Lung microvascular endothelial cell (primary cell): ENCODE measurements around the gene GLT6D1. TPM values are rescaled to one million over a fixed set of nuclear protein-coding genes. Genes with fewer than 3 reads are reported as not detected.

Experiments
- DNase-seq, 2 donors: peaks; one replicate each; pipeline versions ENCODE4 v3.0.0 to v3.0.0-alpha.2; 2010; ENCODE audit warnings: low read depth in 2 of 2
- total RNA-seq: library from RNA; depleted of rRNA; stranded (reverse); fragments of >200 nt; gene quantifications from 2 replicates; pipeline ENCODE4 v1.2.1, GENCODE V29; 2014

The GLT6D1 gene
- total RNA-seq, 1 donor from 2014 or later: not detected

GRCh38 chr9:135622415-135623020, 16.8 kb downstream of the GLT6D1 start:
- DNase-seq: no peak

DNA sequence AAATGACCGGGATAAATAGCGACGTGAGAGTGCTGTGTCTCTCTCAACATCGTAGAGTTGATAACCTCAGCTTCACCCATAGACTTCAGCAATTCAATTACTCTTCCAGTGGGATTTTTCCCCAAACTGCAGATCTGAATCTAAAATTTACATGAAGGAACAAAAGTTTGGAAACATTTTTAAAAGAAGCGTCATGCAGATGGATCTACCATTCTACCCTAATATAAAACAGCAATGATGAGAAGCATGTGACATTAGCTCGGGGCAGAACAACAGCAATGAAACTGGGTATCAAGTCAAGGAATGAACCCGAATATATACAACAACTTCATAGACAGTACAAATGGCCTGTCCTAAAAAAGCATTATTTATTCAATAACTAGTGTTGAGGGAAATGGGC, 18.8 kb downstream of the GLT6D1 start:
- no peak for DNase-seq

- no peak for DNase-seq
Measured at GRCh38 chr9:135619599-135619886, 19.8 kb downstream of the GLT6D1 start.

DNA sequence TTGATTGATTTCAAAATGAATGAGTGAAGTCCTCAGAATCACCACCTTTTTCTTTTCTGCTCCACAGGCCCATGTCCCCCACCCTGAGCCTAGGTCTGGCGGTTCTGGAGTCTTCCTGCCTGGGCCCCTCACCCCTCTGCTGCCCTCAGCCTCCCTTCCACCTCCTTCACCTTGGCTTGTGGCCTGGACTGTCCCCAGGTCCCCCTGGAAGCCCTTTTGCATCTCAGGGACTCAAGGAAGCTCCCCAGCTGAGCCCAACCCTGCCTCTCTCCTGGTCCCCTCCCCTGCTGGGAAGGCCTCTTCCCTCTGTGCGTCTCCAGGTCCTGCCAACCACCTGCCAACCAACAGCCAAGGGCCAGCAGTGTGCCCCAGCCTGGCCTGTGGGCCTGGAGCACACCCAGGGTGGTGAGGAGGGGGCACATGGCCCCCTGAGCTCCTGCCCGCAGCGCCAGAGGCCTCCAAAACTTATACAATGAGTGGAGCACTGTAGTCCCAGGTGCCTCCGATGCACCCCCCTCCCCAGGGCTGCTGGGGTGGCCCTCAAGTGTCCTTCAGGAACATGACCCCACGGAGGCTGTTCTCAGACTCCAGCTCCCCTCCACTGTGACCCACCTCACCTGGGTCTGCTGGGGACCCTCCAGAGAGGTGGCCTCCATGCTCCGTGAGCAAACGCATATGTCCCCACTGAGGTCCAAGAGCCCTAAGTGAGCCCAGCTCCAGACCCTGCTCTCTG, 20.3 kb downstream of the GLT6D1 start:
- no peak for DNase-seq

DNA sequence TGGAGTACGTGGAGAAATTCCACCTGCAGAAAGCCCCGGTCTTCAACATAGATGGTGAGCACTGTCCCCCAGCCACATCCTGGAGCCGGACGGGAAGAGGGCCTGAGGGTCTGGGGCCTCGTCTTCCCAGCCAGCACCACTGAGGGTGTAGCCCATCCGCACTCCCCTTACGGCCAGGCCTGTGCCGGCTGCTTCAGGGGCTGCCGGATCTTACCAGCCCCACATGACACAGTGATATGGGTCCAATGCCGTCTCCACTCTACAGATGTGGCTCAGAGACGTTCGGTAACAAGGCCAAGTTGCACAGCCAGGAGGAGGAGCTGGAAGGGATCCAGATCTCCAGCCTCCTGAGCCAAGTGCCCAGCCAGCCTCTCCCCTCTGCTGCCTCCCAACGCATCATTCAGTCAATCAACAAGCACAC, 21.3 kb downstream of the GLT6D1 start:
- DNase-seq: no peak

- no peak for DNase-seq
Measured at GRCh38 chr9:135617538-135617900, 21.8 kb downstream of the GLT6D1 start.

- no peak for DNase-seq
Measured at GRCh38 chr9:135616619-135617537, 22.5 kb downstream of the GLT6D1 start.

- DNase-seq: no peak
Measured at GRCh38 chr9:135615666-135616618, 23.4 kb downstream of the GLT6D1 start.

- DNase-seq: no peak
Measured at GRCh38 chr9:135614821-135615665, 24.3 kb downstream of the GLT6D1 start.

DNA sequence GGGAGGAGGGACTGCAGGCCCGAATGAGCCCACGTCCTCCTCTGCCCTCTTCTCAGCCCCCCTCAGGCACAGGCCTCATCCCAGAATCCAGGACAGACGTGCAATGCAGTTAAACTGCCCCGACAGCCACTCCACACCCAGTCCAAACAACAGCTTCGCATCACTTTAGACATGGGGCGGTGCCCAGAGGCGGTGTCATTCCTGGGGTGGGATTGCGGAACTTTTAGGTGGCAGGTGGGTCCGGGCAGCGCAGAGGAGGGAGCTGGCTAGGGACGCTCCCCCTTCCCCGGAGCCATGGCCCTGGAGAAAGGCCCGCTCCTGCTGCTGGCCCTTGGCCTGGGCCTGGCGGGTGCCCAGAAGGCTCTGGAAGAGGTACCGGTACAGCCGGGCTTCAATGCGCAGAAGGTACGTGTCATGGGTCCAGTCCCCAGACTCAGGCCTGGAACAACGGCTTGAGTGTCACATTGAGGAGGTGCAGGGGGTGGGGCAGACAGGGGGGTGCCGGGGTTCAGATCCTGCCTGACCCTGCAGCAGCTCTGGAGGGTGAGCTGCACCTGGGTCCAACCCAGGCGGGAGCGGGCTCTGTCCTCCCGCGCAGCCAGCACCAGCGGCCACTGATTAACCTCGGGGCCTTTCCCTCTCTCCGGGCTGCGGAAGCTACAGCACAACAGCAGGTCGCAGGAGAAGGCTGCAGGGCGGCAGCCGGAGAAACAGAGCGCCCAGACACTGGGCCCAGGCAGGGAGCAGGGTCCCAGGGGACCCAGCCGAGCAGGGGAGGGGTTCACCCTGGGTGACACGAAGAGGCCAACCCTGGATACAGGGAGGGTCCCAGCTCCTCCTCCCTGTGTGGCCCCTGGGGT, 25.2 kb downstream of the GLT6D1 start:
- no peak for DNase-seq

DNA sequence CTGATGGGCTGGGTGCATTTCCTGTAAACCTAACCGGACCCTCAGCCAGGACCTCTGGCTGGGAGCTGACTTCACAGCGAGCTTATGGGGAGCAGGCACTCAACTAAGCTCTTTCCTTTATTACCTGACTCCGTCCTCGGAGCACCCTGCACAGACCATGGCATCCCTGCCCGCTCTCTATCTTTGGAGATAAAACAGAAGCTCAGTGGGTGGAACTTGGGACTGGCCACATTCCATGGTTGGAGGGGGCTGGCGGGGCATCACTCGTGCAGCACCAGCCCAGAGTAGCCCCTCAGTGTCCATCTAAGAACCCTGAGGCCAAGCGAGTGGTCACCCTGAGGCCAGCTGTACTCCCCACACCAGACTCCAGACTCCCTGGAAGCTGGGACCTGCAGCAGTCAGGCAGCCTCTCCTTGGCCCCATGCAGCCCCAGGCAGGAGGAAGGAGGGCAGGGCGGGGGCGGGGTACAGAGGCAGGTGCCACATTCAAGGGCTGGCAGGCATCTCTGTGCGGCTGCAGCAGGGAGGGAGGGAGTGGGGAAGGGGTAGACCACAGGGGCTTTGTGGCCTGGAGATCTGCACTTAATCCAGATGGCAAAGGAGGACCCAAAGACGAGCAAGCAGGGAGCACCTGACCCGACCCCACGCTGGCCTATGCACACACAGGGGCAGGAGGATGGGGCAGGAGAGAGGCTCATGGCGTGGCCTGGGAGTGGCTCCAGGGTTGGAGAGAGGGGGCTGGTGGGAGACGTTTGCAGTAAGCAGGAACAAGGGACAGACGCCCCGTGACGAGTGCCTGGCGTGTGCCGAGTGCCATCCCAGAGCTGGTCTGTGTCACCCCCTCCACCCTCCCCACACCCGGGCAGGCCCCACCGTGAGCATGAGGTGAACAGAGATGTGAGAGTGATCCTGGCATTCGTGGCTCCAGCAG, 26.1 kb downstream of the GLT6D1 start:
- no peak for DNase-seq

DNA sequence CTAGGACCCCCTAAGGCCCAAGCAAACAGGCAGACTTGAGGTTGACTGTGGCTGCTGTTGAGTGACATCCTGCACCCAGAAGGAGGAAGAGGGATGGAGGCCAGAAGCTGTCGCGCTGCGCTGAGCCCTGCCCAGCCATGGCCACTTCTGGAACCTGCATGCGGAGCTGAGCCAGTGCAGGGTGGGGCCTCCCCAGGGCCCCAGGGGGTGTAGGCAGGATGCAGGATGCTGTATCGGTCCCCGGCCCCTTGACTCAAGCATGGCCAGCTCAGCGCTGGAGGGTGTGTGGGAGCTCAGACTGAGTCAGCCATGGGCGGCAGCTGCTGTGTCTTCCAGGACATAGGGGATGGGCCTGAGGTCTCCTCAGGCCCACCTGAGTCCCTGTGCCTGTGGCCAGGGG, 26.9 kb downstream of the GLT6D1 start:
- no peak for DNase-seq

GRCh38 chr9:135611875-135612209, 27.5 kb downstream of the GLT6D1 start:
- DNase-seq: no peak

- no peak for DNase-seq
Measured at GRCh38 chr9:135611142-135611874, 28.0 kb downstream of the GLT6D1 start.

GRCh38 chr9:135610290-135611141, 28.8 kb downstream of the GLT6D1 start:
- DNase-seq: no peak

- no peak for DNase-seq
Measured at GRCh38 chr9:135609366-135609955, 29.9 kb downstream of the GLT6D1 start.

DNA sequence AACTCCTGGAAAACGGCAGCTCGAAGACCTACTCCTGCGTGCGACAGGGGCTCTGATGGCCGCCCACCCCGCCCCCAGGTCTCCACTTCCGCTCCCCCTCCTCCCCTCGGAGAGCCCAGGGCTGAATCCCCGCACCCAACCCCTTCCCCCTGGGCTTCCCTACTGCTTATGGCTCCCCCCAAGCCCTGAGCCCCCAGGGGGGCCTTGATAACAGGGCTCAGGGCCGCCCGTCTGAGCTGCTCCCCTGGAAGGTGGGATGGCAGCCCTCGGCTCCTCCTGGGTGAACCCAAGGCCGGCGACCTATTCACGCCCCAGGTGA, 30.4 kb downstream of the GLT6D1 start:
- no peak for DNase-seq
